NCI-H524 treated with DMSO at 0.1 percent for 48 hours (cell line): ENCODE data around the gene ZBTB3.
A peak's percentile ranks its signal among the peaks of the same experiment; 100 is the strongest.
"Not testable (repeated sequence)": the region's sequence is repeated elsewhere in the genome, so short reads cannot be mapped to it uniquely, and the experiment has no call there.

Source experiments
- DNase-seq: peaks from one replicate; lab custom pipeline; 2025; lab: John Stamatoyannopoulos, UW

ZBTB3 gene

DNA sequence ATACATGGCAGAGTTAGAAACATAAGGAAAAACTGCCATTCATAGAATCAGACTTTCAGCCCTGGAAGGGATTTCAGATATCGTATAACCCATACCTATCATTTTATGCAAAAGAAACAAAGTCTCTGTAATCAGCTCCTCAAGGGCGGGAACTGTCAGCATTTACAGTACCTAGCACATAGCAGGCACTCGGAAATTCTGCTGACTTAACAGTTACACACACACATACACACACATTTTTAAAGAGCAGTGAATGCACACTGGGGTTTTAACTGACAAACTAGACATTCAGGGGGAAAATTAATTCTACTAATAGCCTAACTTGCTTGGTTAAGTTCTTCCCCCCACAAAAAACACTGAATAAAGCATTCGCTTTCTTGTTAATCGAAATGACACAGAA is 37.8 kb downstream of the ZBTB3 start:
- DNase-seq: no peak

DNA sequence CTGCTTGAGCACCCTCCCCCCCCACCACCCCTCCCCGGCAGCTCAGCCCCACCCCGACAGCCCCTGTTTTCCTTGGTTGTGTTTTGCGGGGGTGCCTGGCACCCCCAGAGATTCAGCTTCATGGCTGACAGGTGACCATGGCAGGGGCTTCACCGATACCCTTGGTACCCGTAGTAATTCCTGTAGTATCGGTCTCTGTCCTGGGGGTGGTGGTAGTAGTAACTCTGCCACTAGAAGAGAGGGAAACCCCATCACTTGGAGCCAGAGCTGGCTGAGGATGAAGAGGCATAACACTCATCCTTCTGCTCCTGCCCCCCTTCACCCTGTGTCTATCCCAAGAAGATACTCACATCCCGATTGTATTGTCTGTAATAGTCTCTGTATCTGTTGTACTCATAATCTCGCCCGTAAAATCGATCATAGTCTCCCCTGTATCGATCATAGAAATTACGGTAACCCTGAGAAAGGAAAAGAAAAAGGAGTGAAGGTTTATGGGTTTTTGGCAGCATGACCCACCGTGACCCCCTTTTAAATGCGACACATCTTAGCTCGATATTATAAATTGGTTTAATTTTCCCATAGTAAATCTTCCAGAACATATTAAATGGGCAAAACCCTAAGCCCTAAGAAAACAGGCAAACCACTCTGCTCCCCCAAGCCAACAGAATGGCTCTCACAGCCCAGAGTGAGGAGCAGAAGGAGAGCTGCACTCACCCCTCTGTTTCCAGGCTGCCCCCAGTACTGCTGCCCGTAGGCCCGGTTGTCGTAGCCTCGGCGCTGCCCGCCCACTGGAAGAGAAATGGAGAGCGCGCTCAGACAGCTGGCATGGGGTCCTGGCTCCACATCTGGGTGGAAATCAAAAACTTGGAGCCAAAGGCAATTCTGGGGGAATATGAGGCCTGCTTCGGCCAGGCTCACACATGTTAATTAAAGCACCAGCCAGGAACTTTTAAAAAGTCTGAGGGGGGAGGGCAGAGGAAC is 38.5 kb downstream of the ZBTB3 start:
- no peak for DNase-seq

DNA sequence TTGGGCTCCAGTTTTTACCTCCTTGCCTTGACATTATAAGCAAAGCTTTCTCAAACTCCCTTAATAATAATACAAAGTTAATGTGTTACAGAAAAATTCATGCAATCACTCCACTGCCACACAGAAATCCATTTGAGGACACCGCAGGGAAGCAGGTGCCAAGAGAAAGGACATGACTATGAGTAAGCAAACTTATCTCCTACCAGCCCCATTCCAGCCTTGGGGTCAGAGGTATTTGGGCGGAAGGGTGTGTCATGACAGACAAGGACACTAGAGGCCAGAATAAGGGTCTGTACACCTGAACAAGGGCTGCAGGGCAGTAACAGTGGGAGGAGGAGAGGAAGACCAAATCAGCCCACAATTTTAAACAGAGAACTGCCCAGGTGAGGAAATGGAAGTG is 40.6 kb downstream of the ZBTB3 start:
- no peak for DNase-seq

DNA sequence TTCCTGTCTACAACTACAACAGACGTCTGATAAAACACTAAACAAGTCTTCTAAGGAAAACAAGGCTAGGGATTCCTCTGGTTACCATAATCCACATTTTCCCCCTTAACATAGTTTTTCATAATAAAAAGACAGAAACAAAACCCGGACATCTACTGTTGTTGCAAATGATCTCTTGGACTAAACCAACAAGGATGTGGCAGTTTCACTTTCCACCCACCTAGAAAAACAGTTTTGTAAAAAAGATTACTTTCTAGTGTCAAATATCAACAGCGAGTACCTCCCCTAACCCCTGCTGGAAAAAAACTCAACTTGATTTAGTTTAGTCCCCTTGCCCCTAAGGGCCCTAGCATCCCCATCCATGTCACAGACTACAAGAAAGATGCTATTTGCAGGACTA is 41.1 kb downstream of the ZBTB3 start:
- DNase-seq: no peak

DNA sequence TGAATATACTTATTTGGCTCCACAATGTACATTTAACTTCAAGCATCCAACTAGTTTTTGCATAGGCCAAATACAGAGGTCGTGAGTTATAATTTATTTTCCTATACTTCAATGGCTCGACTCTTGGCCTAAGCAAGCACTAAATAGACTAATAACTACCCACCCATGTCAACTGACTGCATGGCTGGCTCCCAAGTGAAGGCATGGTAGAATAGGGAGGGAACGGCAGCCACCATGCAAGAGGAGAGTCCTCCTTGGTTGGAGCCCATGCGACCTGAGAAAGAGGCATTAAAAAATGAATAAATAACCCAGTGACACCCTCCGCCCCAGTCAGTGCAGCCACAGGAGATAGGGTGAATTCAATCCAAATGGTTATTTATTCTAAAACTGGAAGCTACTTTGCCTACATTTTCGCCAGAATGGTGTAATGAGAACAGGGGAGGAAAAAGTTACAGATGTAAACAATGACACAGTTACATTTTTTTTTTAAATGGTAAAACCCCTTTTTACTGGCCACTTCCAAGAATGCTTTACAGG is 41.6 kb downstream of the ZBTB3 start:
- no peak for DNase-seq

DNA sequence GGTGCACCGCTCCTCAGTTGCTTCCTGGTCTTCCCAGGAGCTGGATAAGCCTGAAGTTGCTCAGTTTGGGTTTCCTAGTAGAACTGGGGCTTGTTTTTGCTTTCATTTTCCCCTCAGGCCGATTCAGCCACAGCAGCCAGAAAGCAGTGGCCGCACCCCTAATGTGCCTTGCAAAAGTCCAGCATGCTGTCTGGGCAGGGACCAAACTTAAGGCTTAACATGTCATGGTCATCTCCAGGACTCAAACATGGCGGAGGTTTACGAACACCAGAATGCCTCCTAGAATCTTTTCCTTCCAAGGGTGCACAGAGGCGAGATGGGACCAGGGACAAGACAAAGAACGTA is 44.0 kb downstream of the ZBTB3 start:
- no peak for DNase-seq

DNA sequence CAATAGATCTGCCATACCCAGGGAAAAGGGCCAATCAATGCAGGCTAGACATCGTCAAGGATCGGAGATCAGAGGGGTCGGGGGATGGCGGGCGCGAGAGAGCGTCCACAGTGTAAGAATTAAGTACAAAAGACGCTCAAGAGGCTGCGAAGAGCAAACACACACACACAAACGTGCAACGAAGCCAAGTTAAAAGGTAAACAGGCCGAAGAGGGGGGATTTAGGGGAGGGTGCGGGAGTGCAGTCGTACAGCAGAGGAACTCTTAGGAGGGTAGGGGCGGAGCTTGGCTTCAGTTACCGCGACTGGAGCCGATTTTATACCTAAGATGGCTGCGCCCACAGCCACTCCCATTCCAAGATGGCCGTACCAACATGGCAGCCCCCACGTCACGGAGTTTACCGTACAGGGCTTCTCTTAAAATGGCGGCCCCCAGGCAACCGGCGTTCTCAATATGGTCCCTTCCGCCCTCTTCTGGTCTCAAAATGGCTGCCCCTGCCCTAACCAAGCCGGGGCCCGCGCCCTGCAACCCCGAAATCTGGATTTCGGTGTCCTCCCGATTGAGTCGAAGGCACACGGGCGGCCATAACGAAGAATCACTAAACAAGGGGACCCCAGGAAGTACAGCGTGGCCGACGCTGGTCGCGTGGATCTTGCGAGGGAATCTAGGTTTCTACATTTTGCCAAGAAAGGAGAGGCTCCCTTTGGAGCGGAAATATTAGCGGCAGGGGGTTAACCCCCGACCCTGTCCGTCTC is 44.5 kb downstream of the ZBTB3 start:
- DNase-seq: peak; percentile 86

DNA sequence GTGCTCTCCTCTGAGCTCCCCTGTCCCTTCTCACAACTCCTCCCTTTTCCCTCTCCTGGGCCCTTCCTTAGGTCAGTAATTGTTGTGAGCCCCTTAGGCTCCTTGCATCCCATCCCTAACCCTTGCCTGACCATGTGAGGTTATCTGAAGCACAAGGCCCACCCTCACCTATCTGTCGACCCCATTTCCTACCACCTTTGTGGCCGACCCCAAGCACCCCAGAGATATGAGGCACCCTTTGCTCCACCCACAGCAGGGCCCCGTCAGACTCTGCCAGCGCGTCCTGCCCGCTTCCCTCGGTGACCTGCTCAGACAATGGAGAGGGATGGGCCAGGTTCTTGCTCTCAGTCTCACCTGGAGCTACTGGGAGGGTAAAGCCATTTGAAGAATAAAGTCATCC is 45.2 kb downstream of the ZBTB3 start:
- DNase-seq: no peak

DNA sequence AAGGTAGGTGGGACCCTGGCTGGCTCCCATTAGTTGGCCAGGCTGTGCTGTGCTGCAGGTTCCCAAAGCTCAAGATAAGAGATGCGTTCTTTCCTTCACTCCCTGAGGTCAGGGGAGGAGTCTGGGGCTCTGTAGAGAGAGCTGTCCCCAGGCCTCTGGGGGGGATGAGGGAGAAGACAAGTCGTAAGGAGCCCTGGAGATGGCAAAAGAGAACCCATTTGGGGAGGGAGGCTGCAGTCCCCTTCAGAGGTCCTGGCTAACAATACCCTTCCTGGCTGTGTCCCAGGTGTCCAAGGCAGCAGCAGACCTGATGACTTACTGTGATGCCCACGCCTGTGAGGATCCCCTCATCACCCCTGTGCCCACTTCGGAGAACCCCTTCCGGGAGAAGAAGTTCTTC is 45.6 kb downstream of the ZBTB3 start:
- no peak for DNase-seq

DNA sequence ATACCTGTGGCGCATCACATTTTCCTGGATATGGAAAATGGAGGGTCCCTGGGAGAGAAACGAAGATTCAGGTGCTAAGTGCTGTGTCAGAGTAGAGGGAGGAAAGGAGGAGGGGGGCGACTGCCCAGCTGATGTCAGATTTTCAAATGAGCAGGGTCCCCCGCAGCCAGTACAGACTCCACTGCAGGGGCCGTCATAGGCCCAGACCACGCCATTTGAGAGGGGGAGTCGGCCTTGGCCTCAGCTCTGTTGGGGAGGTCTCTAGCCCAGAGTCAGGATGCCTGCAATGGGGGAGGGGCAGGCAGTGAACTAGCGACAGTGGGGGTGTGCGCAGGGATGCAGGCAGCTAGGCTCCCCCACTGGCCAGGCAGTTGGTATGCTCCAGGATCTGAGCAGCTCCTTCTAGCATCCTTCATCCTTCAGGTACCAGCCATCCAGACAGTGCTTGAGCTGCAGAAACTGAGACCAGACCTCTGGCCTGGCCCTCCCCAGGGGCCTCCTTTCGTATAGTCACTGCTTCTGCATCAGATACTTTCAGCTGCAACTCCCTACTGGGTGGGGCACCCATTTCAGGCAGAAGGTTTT is 46.6 kb downstream of the ZBTB3 start, which contains the start of the genes BSCL2 and GNG3:
Gene BSCL2, minus strand, starts transcription at position 148 of the 585 bp plus-strand sequence. CDS start 229 bp downstream, outside the sequence.
Gene GNG3, plus strand, starts transcription at position 400 of the 585 bp plus-strand sequence. CDS start 620 bp downstream, outside the sequence.
- DNase-seq: no peak

DNA sequence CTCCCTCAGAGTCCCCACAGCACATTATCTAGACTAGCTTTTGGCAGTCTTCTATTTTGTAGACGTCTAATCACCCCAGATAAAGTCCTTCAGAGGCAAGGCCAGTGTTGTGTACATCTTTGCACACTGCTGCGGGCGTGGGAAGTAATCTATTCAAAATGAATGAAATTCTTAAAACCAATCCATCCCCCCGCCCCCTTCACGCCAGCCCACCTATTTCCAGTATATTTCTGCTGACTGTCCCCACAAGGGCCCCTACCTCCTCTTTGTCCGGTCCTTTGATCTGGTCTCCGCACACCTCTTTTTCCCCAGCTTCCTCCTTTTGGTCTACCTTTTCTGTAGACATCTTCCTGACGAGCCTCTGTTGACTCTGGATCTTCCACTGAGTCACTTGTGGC is 47.1 kb downstream of the ZBTB3 start:
- DNase-seq: no peak

DNA sequence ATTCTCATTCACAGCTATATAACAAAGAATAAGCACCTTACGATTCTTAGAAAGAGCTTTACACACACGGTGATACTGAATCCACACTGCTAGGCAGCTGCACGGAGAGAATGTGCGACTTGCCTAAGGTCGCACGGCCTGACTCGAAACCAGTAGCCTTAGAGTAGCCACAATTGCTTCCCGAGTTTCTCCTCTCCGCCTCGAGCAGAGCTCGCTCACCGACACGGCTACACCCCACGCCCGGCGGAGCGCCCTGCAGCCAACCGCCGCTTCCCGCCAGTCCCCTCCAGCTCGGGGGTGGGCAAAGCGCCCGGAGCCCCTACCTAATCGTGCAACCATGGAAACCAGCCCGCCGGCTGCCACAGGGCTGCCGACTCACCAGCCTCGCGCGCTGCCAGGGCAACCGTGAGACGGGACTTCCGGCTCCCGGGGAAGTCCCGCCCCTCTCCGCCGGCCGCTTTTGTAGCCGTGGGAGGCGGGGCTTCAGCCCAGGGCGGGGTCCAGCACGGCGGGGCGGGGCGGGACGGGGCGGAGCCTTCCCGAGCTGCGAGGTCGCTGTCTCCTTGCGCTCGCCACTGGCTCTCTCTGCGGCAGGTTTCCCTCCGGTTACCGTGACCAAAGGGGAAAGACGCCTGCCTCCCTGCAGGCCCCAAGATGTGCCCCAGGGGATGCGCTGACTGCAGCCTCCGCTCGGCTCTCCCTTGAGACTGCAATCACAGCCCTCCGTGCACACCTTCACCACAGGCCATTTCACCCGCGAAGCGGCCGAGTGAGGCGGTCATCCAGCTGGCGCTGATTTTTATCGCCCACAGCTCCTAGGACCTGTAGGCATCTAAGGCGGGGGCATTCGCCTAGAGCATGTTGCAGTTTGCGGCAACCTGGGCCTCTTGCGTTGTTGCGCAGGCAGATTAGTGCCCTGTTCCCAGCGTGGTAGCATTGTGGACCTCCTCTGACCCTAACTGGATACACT is 47.8 kb downstream of the ZBTB3 start:
- DNase-seq: peak; percentile 54

DNA sequence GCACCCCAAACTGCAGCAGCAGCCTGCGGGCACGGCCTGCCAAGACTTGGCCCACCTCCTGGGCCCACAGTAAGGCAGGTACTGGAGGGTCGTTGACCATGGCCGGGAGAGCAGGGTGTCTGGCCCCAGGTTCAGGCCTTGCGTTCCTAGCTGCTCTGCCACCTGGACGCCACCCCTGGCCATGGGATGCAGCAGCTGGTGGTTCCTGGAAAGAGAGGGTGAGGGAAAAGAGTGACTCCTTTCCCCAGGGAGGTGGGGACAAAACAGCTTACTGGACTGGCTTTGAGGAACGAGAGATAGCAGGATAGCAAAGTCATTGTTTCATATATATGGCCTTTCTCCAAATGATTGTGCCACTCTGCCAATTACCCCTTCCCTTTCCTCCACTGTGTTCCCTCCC is 48.5 kb downstream of the ZBTB3 start:
- no peak for DNase-seq

DNA sequence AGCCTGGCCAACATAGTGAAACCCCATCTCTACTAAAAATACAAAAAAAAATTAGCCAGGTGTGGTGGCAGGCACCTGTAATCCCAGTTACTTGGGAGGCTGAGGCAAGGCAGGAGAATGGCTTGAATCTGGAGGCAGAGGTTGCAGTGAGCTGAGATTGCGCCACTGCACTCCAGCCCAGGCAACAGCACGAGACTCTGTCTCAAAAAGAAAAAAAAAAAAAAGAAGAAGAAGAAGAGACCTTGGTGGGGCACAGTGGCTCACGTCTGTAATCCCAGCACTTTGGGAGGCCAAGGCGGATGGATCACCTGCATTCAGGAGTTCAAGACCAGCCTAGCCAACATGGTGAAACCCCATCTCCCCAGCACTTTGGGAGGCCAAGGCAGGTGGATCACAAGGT is 50.0 kb downstream of the ZBTB3 start:
- DNase-seq: not testable (repeated sequence)

DNA sequence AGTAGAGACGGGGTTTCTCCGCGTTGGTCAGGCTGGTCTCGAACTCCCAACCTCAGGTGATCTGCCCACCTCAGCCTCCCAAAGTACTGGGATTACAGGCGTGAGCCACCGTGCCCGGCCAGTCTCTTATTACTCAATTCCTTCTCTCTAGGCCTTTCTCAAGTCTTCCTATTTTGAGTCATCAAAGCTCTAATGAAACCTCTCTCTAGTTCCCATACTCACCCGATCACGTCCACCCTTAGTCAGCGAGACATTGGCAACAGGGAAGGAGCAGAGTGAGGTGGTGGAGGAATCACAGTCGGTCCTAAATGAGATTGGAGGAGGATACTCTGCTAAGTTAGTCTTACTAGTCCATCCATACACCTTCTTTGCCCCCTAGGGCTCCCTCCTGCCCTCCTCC is 51.7 kb downstream of the ZBTB3 start:
- DNase-seq: no peak
